Right lobe of liver (tissue), 4 donors: ENCODE measurements around the gene KIF27.
"Not testable (repeated sequence)": the region's sequence is repeated elsewhere in the genome, so short reads cannot be mapped to it uniquely, and the experiment has no call there.

ENCODE experiments used
- CTCF ChIP-seq, 4 donors: fragments of 200-600 bp in 3 of 4; fragments of 450-650 bp in 1 of 4; IDR thresholded peaks; one replicate each; pipeline versions ENCODE4 v1.5.1 to v1.8.0; 2016 to 2022; ENCODE audit warnings: antibody characterized with exemption in 4 of 4, mild to moderate bottlenecking in 2 of 4
- POLR2A ChIP-seq: fragments of 450-650 bp; IDR thresholded peaks from one replicate; pipeline ENCODE4 v1.6.1; 2017; ENCODE audit warnings: antibody characterized with exemption, mild to moderate bottlenecking
- donor health status: DM: no; HTN: no; CAD: no.
- donor health status: DM: no; HTN: no; CAD: no.
- donor health status: DM: no; HTN: yes; CAD: no.

- peak in 3 of 4 donors; percentile 4 to 23 (median 12) for TF ChIP-seq CTCF (IDR thresholded peaks at IDR 0.05)
- TF ChIP-seq POLR2A, result not testable (repeated sequence)
Observed at GRCh38 chr9:83837070-83837643, 84.1 kb downstream of the KIF27 start.
